H1 (cell line): ENCODE results near the gene KIR3DL3. TPM values are rescaled to one million over a fixed set of nuclear protein-coding genes. Genes with fewer than 3 reads are reported as not detected.

Experiments used
- CTCF ChIA-PET: fragments of 300-600 bp; sonication (Branson Sonifier 250); formaldehyde crosslinking; loops from one replicate; lab custom pipeline; 2021; ENCODE audit not compliant: partially characterized antibody; lab: Charles Lee
- POLR2A ChIA-PET: fragments of 300-600 bp; sonication (Branson Sonifier 250); formaldehyde crosslinking; loops from one replicate; lab custom pipeline; 2021; ENCODE audit warnings: inconsistent platforms; ENCODE audit not compliant: partially characterized antibody; lab: Charles Lee
- DNase-seq, 2 experiments: peaks; one replicate each; pipeline versions ENCODE4 v3.0.0 to v3.0.0-alpha.2; 2010 to 2022; ENCODE audit warnings: low spot score in 2 of 2, low read depth in 1 of 2, mixed read lengths in 1 of 2
- FAIRE-seq: peaks from 2 replicates; lab custom pipeline; 2011; peaks lifted over from hg19 to GRCh38; lab: Jason Lieb, UNC
- H2AFZ ChIP-seq: 2 replicates; pipeline ENCODE4 v1.8.1; 2012; ENCODE audit warnings: low read length, inconsistent platforms
- H2AK5ac ChIP-seq: 2 replicates; pipeline ENCODE4 v1.6.1; 2013; ENCODE audit warnings: low read depth, low read length
- H2BK120ac ChIP-seq: replicated peaks from 2 replicates; pipeline ENCODE3; 2013; ENCODE audit warnings: low read depth, low read length, inconsistent platforms
- H2BK12ac ChIP-seq: 2 replicates; pipeline ENCODE4 v1.6.1; 2013; ENCODE audit warnings: low read depth, low read length
- H2BK15ac ChIP-seq: 2 replicates; pipeline ENCODE4 v1.6.1; 2013; ENCODE audit warnings: low read length
- H2BK20ac ChIP-seq: 2 replicates; pipeline ENCODE4 v1.6.1; 2013; ENCODE audit warnings: low read length
- H2BK5ac ChIP-seq: 2 replicates; pipeline ENCODE4 v1.6.1; 2013; ENCODE audit warnings: low read depth, low read length
- H3K14ac ChIP-seq: 2 replicates; pipeline ENCODE4 v1.6.1; 2013; ENCODE audit warnings: inconsistent platforms; ENCODE audit not compliant: insufficient read length
- H3K18ac ChIP-seq: 2 replicates; pipeline ENCODE4 v1.6.1; 2013; ENCODE audit warnings: low read length; ENCODE audit errors: extremely low read depth
- H3K23ac ChIP-seq: 2 replicates; pipeline ENCODE4 v1.6.1; 2013; ENCODE audit warnings: inconsistent platforms; ENCODE audit not compliant: insufficient read length
- H3K23me2 ChIP-seq: 2 replicates; pipeline ENCODE4 v1.6.1; 2013; ENCODE audit warnings: low read depth, low read length
- H3K27ac ChIP-seq: 2 replicates; pipeline ENCODE4 v1.6.1; 2011; ENCODE audit warnings: low read depth, low read length, inconsistent platforms
- H3K27me3 ChIP-seq, 4 experiments: replicated peaks in 1 of 4; 1 replicate in 1 of 4; 2 replicates in 3 of 4; pipeline versions ENCODE4 v1.6.1 to v1.8.1; 2011 to 2013; ENCODE audit warnings: low read length in 3 of 4, mild to moderate bottlenecking in 3 of 4, inconsistent platforms in 2 of 4, mixed read lengths in 2 of 4, moderate library complexity in 1 of 4; ENCODE audit not compliant: control insufficient read depth in 3 of 4, insufficient read depth in 3 of 4; ENCODE audit errors: extremely low read depth in 1 of 4
- H3K36me3 ChIP-seq, 4 experiments: 2 replicates each; pipeline versions ENCODE4 v1.6.1 to v1.8.1; 2011 to 2013; ENCODE audit warnings: mild to moderate bottlenecking in 4 of 4, low read length in 3 of 4, moderate library complexity in 2 of 4, control low read depth in 1 of 4, inconsistent platforms in 1 of 4; ENCODE audit not compliant: insufficient read depth in 4 of 4, control insufficient read depth in 2 of 4
- H3K4ac ChIP-seq: replicated peaks from 2 replicates; pipeline ENCODE3; 2013; ENCODE audit warnings: low read length, low read depth, mixed read lengths, inconsistent platforms; ENCODE audit not compliant: insufficient read length
- H3K4me1 ChIP-seq, 4 experiments: replicated peaks in 1 of 4; 1 replicate in 1 of 4; 2 replicates in 3 of 4; pipeline versions ENCODE4 v1.6.1 to v1.8.1; 2011 to 2013; ENCODE audit warnings: low read length in 3 of 4, inconsistent platforms in 2 of 4, mixed read lengths in 1 of 4; ENCODE audit not compliant: insufficient read depth in 4 of 4, control insufficient read depth in 3 of 4
- H3K4me2 ChIP-seq, 2 experiments: 2 replicates each; pipeline versions ENCODE4 v1.6.1 to v1.8.1; 2011 to 2013; ENCODE audit warnings: low read depth in 2 of 2, low read length in 2 of 2, control low read depth in 1 of 2, inconsistent platforms in 1 of 2, mild to moderate bottlenecking in 1 of 2; ENCODE audit not compliant: insufficient read depth in 1 of 2
- H3K4me3 ChIP-seq, 4 experiments: fragments of 200-600, 300-600 bp in 1 of 4; sonication (generic), shearing (Covaris generic), sonication (Bioruptor Twin) in 1 of 4; 2 replicates each; pipeline versions ENCODE4 v1.5.1 to v1.8.1; 2011 to 2016; ENCODE audit warnings: low read length in 4 of 4, low read depth in 3 of 4, control low read depth in 2 of 4, inconsistent platforms in 2 of 4, mild to moderate bottlenecking in 2 of 4, mixed read lengths in 1 of 4, moderate library complexity in 1 of 4; ENCODE audit not compliant: insufficient read depth in 2 of 4; ENCODE audit errors: extremely low read depth in 1 of 4
- H3K56ac ChIP-seq: replicated peaks from 2 replicates; pipeline ENCODE3; 2013; ENCODE audit warnings: low read depth, mild to moderate bottlenecking, mixed read lengths, low read length, inconsistent platforms; ENCODE audit not compliant: insufficient read length
- H3K79me1 ChIP-seq: 2 replicates; pipeline ENCODE4 v1.6.1; 2013; ENCODE audit warnings: low read depth, low read length, control low read depth
- H3K79me2 ChIP-seq, 2 experiments: 2 replicates each; pipeline versions ENCODE4 v1.6.1 to v1.8.1; 2012 to 2013; ENCODE audit warnings: low read length in 2 of 2, mild to moderate bottlenecking in 2 of 2, inconsistent platforms in 1 of 2; ENCODE audit not compliant: insufficient read depth in 2 of 2, control insufficient read depth in 1 of 2
- H3K9ac ChIP-seq, 4 experiments: replicated peaks in 1 of 4; 1 replicate in 1 of 4; 2 replicates in 3 of 4; pipeline versions ENCODE4 v1.6.1 to v1.8.1; 2011 to 2013; ENCODE audit warnings: low read depth in 3 of 4, low read length in 3 of 4, control low read depth in 2 of 4, mild to moderate bottlenecking in 2 of 4, moderate library complexity in 2 of 4, inconsistent platforms in 1 of 4; ENCODE audit errors: extremely low read depth in 1 of 4
- H3K9me3 ChIP-seq, 2 experiments: 2 replicates each; pipeline versions ENCODE4 v1.6.1 to v1.8.1; 2012 to 2013; ENCODE audit warnings: mild to moderate bottlenecking in 2 of 2, moderate library complexity in 2 of 2, control low read depth in 1 of 2, inconsistent platforms in 1 of 2, low read depth in 1 of 2, low read length in 1 of 2, mixed read lengths in 1 of 2; ENCODE audit not compliant: insufficient read depth in 2 of 2
- H4K20me1 ChIP-seq, 2 experiments: replicated peaks in 1 of 2; 2 replicates each; pipeline versions ENCODE3 to v1.8.1; 2011 to 2013; ENCODE audit warnings: inconsistent platforms in 2 of 2, low read length in 2 of 2, mild to moderate bottlenecking in 1 of 2; ENCODE audit not compliant: insufficient read depth in 2 of 2, control insufficient read depth in 1 of 2
- H4K5ac ChIP-seq: 2 replicates; pipeline ENCODE4 v1.6.1; 2013; ENCODE audit warnings: low read length, low read depth, mixed read lengths, inconsistent platforms; ENCODE audit not compliant: insufficient read length
- H4K8ac ChIP-seq: 2 replicates; pipeline ENCODE4 v1.8.0; 2013; ENCODE audit warnings: mild to moderate bottlenecking, moderate library complexity, low read length, inconsistent platforms; ENCODE audit not compliant: insufficient read depth; ENCODE audit errors: extremely low read depth
- H4K91ac ChIP-seq: replicated peaks from 2 replicates; pipeline ENCODE3; 2013; ENCODE audit warnings: low read length, mixed read lengths, inconsistent platforms; ENCODE audit not compliant: insufficient read length
- ATF3 ChIP-seq: IDR thresholded peaks from 2 replicates; pipeline ENCODE4 v1.6.1; 2011; ENCODE audit warnings: low read depth, mild to moderate bottlenecking, low read length; ENCODE audit not compliant: insufficient read depth
- CBX5 ChIP-seq: fragments of 300-800, 300-1000 bp; sonication (generic); IDR thresholded peaks from 2 replicates; pipeline ENCODE4 v1.7.1; 2016; ENCODE audit warnings: antibody characterized with exemption, low read length, low read depth
- CHD2 ChIP-seq: IDR thresholded peaks from 2 replicates; pipeline ENCODE4 v1.6.1; 2012; ENCODE audit warnings: low read length, improper control_type of control experiment
- CTCF ChIP-seq, 3 experiments: IDR thresholded peaks; 1 replicate in 2 of 3; 2 replicates in 1 of 3; pipeline versions ENCODE4 v1.5.1 to v1.6.1; 2011; ENCODE audit warnings: low read length in 3 of 3, mild to moderate bottlenecking in 3 of 3, inconsistent platforms in 2 of 3, low read depth in 1 of 3, moderate library complexity in 1 of 3; ENCODE audit not compliant: insufficient read depth in 1 of 3; ENCODE audit errors: control extremely low read depth in 1 of 3
- EP300 ChIP-seq, 2 experiments: IDR thresholded peaks; 1 replicate in 1 of 2; 2 replicates in 1 of 2; pipeline ENCODE4 v1.6.1; 2011 to 2012; ENCODE audit warnings: low read depth in 2 of 2, low read length in 2 of 2, mild to moderate bottlenecking in 2 of 2, borderline replicate concordance in 1 of 2, inconsistent platforms in 1 of 2, moderate library complexity in 1 of 2
- EZH2 ChIP-seq: fragments of 200-600 bp; sonication (generic); IDR thresholded peaks from 2 replicates; pipeline ENCODE4 v1.7.1; 2012; ENCODE audit warnings: low read depth, mild to moderate bottlenecking, moderate library complexity, low read length, inconsistent platforms; ENCODE audit not compliant: severe bottlenecking
- KDM5A ChIP-seq: fragments of 200-600 bp; IDR thresholded peaks from 2 replicates; pipeline ENCODE4 v1.7.1; 2012; ENCODE audit warnings: mild to moderate bottlenecking, low read length, inconsistent platforms, mixed read lengths
- MAX ChIP-seq: IDR thresholded peaks from 2 replicates; pipeline ENCODE4 v1.6.1; 2012; ENCODE audit warnings: inconsistent platforms
- POLR2AphosphoS5 ChIP-seq: IDR thresholded peaks from 2 replicates; pipeline ENCODE4 v1.6.1; 2011; ENCODE audit warnings: low read depth, low read length
- WGBS, 2 experiments: shearing (Covaris generic) in 1 of 2; methylation state at CpG; one replicate each; pipeline versions ENCODE4 v1.1.6 to v1.1.7; 2013 to 2015; ENCODE audit warnings: low lambda C conversion rate in 2 of 2, mixed read lengths in 2 of 2, inconsistent platforms in 1 of 2, low coverage in 1 of 2, missing lambda C conversion rate in 1 of 2; ENCODE audit not compliant: insufficient replicate concordance in 2 of 2, insufficient coverage in 1 of 2, insufficient read length in 1 of 2; ENCODE audit errors: extremely low coverage in 1 of 2, missing lambda C conversion rate in 1 of 2; 5-methylcytosine and 5-hydroxymethylcytosine counted together
- polyA plus RNA-seq, 7 experiments: library from polyadenylated mRNA; depleted of rRNA in 3 of 7; stranded (reverse) in 5 of 7; unstranded in 2 of 7; fragments of >200 nt in 5 of 7; fragments of 200-250 nt in 2 of 7; gene quantifications; 1 replicate in 5 of 7; 2 replicates in 1 of 7; 4 replicates in 1 of 7; pipeline versions ENCODE4 v1.2.1 to v1.2.3, GENCODE V29; 2011 to 2013; ENCODE audit warnings: missing spikeins in 2 of 7, mixed read lengths in 2 of 7
- total RNA-seq: library from RNA; stranded (reverse); fragmentation: NEBNext Ultra II Directional; extraction: Animal tissue kit (Norgen Biotek cat#: 25700); gene quantifications from 2 replicates; pipeline ENCODE4 v1.2.1, GENCODE V29; 2021

The KIR3DL3 gene
- total and polyA plus RNA-seq, 2 of the 8 experiments (the other 6 are each of a cell fraction or from before 2014, with no cell fraction given), result not detected

- Histone ChIP-seq H3K4me1 (no peaks in the 10 kb centered on the region), H3K79me2 (no peaks in the 10 kb centered on the region), H4K91ac (no peak overlapping the region), H4K5ac (no peak overlapping the region), H2BK15ac (no peak overlapping the region), H3K27me3 (no peaks in the 10 kb centered on the region), H2AK5ac (no peak overlapping the region), H3K56ac (no peak overlapping the region), H2BK5ac (no peak overlapping the region), H3K9ac (no peak overlapping the region), H3K36me3 (no peaks in the 10 kb centered on the region), H3K4me3 (no peak overlapping the region), H2BK120ac (no peak overlapping the region), H4K8ac (no peak overlapping the region), H2AFZ (no peak overlapping the region), H3K27ac (no peak overlapping the region), H3K79me1 (no peaks in the 10 kb centered on the region), H3K9me3 (peaks cover 43 to 67% of the 10 kb centered on the region in 2 experiments), H2BK12ac (no peak overlapping the region), H3K4me2 (no peak overlapping the region), H2BK20ac (no peak overlapping the region), H3K23ac (no peak overlapping the region), H3K18ac (no peak overlapping the region), H3K23me2 (no peaks in the 10 kb centered on the region), H3K4ac (no peak overlapping the region), H4K20me1 (no peaks in the 10 kb centered on the region), H3K14ac (no peak overlapping the region)
- 62% methylated on average over 7 of the region's 7 CpGs; no CpG with 5 or more reads in 1 of the 2 experiments for WGBS, 2 experiments
- CTCF ChIA-PET, result interaction anchor here (0.7 to 3.6 kb wide), 2 partner anchors 8 to 1240 kb away, joined by 3 to 21 read pairs; no protein-coding TSS in a partner anchor
- POLR2A ChIA-PET, result no interaction called here
- no peak for DNase-seq
- FAIRE-seq, result no peak
- no peak for TF ChIP-seq EP300 (IDR thresholded peaks at IDR 0.05; ENCODE audit: borderline replicate concordance in 1 of 2, low read depth in 2 of 2, low read length in 2 of 2)
- no peak for TF ChIP-seq MAX
- no peak for TF ChIP-seq CHD2
- TF ChIP-seq POLR2AphosphoS5, result no peak
- no peak for TF ChIP-seq CBX5
- TF ChIP-seq CTCF (IDR thresholded peaks at IDR 0.05; ENCODE audit: control extremely low read depth in 1 of 3, insufficient read depth in 1 of 3, low read depth in 1 of 3, low read length in 3 of 3), result no peak
- TF ChIP-seq KDM5A, result no peak
- TF ChIP-seq ATF3, result no peak
- TF ChIP-seq EZH2, result no peak
Observed at GRCh38 chr19:54682306-54682856, 41.9 kb upstream of the KIR3DL3 start.
